ENCODE data around the gene PPP1R37. TPM values are rescaled to one million over a fixed set of nuclear protein-coding genes. Genes with fewer than 3 reads are reported as not detected.
"Not testable (repeated sequence)": the region's sequence is repeated elsewhere in the genome, so short reads cannot be mapped to it uniquely, and the experiment has no call there.

The PPP1R37 gene
- total and polyA plus RNA-seq, 2 donors (not counting 1 experiment from before 2014, with no cell fraction given): 11.3 to 36.0 TPM

GRCh38 chr19:45117167-45117594 is 24.2 kb downstream of the PPP1R37 start:
- Histone ChIP-seq H3K9ac (ENCODE audit: insufficient read depth, low read length) (no peak overlapping the region), H3K36me3 (ENCODE audit: control insufficient read depth, insufficient read depth, low read length) (no peaks in the 10 kb centered on the region), H3K4me2 (ENCODE audit: extremely low read depth, insufficient read depth, low read length) (no peak overlapping the region), H3K79me2 (ENCODE audit: control insufficient read depth, insufficient read depth, low read length) (peaks cover 72% of the 10 kb centered on the region), H3K4me3 (replicated peaks in 1 of 4; ENCODE audit: control extremely low read depth in 1 of 4, insufficient read depth in 1 of 4, low read depth in 3 of 4, low read length in 4 of 4) (no peak overlapping the region), H3K4me1 (ENCODE audit: control insufficient read depth, extremely low read depth, insufficient read depth, low read length) (no peaks in the 10 kb centered on the region), H3K27me3 (ENCODE audit: control insufficient read depth, insufficient read depth, low read length) (no peaks in the 10 kb centered on the region), H4K20me1 (ENCODE audit: control insufficient read depth, extremely low read depth, insufficient read depth, low read length) (peaks cover 2% of the 10 kb centered on the region), H2AFZ (ENCODE audit: low read length) (no peak overlapping the region), H3K9me3 (ENCODE audit: control insufficient read depth, insufficient read depth, low read depth, low read length) (no peaks in the 10 kb centered on the region), H3K27ac (ENCODE audit: insufficient read depth, low read length) (no peak overlapping the region)
- no peak for TF ChIP-seq CTCF (conservative IDR thresholded peaks at IDR 0.05 in 1 of 2, IDR thresholded peaks at IDR 0.05 in 1 of 2; ENCODE audit: low read depth in 1 of 2, low read length in 2 of 2)
- no peak for TF ChIP-seq EZH2 (IDR thresholded peaks at IDR 0.05; ENCODE audit: low read length, missing control alignments)
- DNase-seq (ENCODE audit: low read depth in 2 of 2): peak in 1 of 2 donors; percentile 58

GRCh38 chr19:45117671-45118070 is 24.7 kb downstream of the PPP1R37 start:
- H3K79me2 ChIP-seq (ENCODE audit: control insufficient read depth, insufficient read depth, low read length): peaks cover 71% of the 10 kb centered on the region
- H3K4me2 ChIP-seq (ENCODE audit: extremely low read depth, insufficient read depth, low read length): no peak overlapping the region
- H3K9me3 ChIP-seq (ENCODE audit: control insufficient read depth, insufficient read depth, low read depth, low read length): no peaks in the 10 kb centered on the region
- H3K27ac ChIP-seq (ENCODE audit: insufficient read depth, low read length): no peak overlapping the region
- H3K36me3 ChIP-seq (ENCODE audit: control insufficient read depth, insufficient read depth, low read length): no peaks in the 10 kb centered on the region
- TF ChIP-seq EZH2 (IDR thresholded peaks at IDR 0.05; ENCODE audit: low read length, missing control alignments) (no peak), CTCF (conservative IDR thresholded peaks at IDR 0.05 in 1 of 2, IDR thresholded peaks at IDR 0.05 in 1 of 2; ENCODE audit: low read depth in 1 of 2, low read length in 2 of 2) (no peak)
- H3K4me1 ChIP-seq (ENCODE audit: control insufficient read depth, extremely low read depth, insufficient read depth, low read length): no peaks in the 10 kb centered on the region
- no peak overlapping the region for H3K4me3 ChIP-seq (replicated peaks in 1 of 4; ENCODE audit: control extremely low read depth in 1 of 4, insufficient read depth in 1 of 4, low read depth in 3 of 4, low read length in 4 of 4)
- H3K9ac ChIP-seq (ENCODE audit: insufficient read depth, low read length): no peak overlapping the region
- peaks cover 2% of the 10 kb centered on the region for H4K20me1 ChIP-seq (ENCODE audit: control insufficient read depth, extremely low read depth, insufficient read depth, low read length)
- no peak overlapping the region for H2AFZ ChIP-seq (ENCODE audit: low read length)
- no peak for DNase-seq (ENCODE audit: low read depth in 2 of 2)
- H3K27me3 ChIP-seq (ENCODE audit: control insufficient read depth, insufficient read depth, low read length): no peaks in the 10 kb centered on the region

- Histone ChIP-seq H3K36me3 (ENCODE audit: control insufficient read depth, insufficient read depth, low read length) (no peaks in the 10 kb centered on the region), H2AFZ (ENCODE audit: low read length) (no peak overlapping the region), H3K27me3 (ENCODE audit: control insufficient read depth, insufficient read depth, low read length) (no peaks in the 10 kb centered on the region), H3K79me2 (ENCODE audit: control insufficient read depth, insufficient read depth, low read length) (peaks cover 69% of the 10 kb centered on the region), H3K9ac (ENCODE audit: insufficient read depth, low read length) (no peak overlapping the region), H3K27ac (ENCODE audit: insufficient read depth, low read length) (no peak overlapping the region), H3K4me2 (ENCODE audit: extremely low read depth, insufficient read depth, low read length) (no peak overlapping the region), H3K9me3 (ENCODE audit: control insufficient read depth, insufficient read depth, low read depth, low read length) (no peaks in the 10 kb centered on the region), H4K20me1 (ENCODE audit: control insufficient read depth, extremely low read depth, insufficient read depth, low read length) (peaks cover 2% of the 10 kb centered on the region), H3K4me3 (replicated peaks in 1 of 4; ENCODE audit: control extremely low read depth in 1 of 4, insufficient read depth in 1 of 4, low read depth in 3 of 4, low read length in 4 of 4) (no peak overlapping the region), H3K4me1 (ENCODE audit: control insufficient read depth, extremely low read depth, insufficient read depth, low read length) (no peaks in the 10 kb centered on the region)
- no peak for TF ChIP-seq CTCF (conservative IDR thresholded peaks at IDR 0.05 in 1 of 2, IDR thresholded peaks at IDR 0.05 in 1 of 2; ENCODE audit: low read depth in 1 of 2, low read length in 2 of 2)
- TF ChIP-seq EZH2 (IDR thresholded peaks at IDR 0.05; ENCODE audit: low read length, missing control alignments): no peak
- DNase-seq (ENCODE audit: low read depth in 2 of 2): no peak
These were observed 25.1 kb downstream of the PPP1R37 start for GRCh38 chr19:45118106-45118505.

- H4K20me1 ChIP-seq (ENCODE audit: control insufficient read depth, extremely low read depth, insufficient read depth, low read length); H3K4me1 ChIP-seq (ENCODE audit: control insufficient read depth, extremely low read depth, insufficient read depth, low read length); H3K9me3 ChIP-seq (ENCODE audit: control insufficient read depth, insufficient read depth, low read depth, low read length); H3K9ac ChIP-seq (ENCODE audit: insufficient read depth, low read length); H3K27me3 ChIP-seq (ENCODE audit: control insufficient read depth, insufficient read depth, low read length); H3K27ac ChIP-seq (ENCODE audit: insufficient read depth, low read length); H2AFZ ChIP-seq (ENCODE audit: low read length); H3K4me3 ChIP-seq (replicated peaks in 1 of 4; ENCODE audit: control extremely low read depth in 1 of 4, insufficient read depth in 1 of 4, low read depth in 3 of 4, low read length in 4 of 4); DNase-seq (ENCODE audit: low read depth in 2 of 2); H3K4me2 ChIP-seq (ENCODE audit: extremely low read depth, insufficient read depth, low read length); H3K36me3 ChIP-seq (ENCODE audit: control insufficient read depth, insufficient read depth, low read length): not testable (repeated sequence)
- H3K79me2 ChIP-seq (ENCODE audit: control insufficient read depth, insufficient read depth, low read length): peaks cover 69% of the 10 kb centered on the region
These were observed 25.8 kb downstream of the PPP1R37 start for GRCh38 chr19:45118591-45119355.

Data from fibroblast of lung (primary cell).